ENCODE data around the gene WDR7.
A peak's percentile ranks its signal among the peaks of the same experiment; 100 is the strongest.

WDR7 gene

DNA sequence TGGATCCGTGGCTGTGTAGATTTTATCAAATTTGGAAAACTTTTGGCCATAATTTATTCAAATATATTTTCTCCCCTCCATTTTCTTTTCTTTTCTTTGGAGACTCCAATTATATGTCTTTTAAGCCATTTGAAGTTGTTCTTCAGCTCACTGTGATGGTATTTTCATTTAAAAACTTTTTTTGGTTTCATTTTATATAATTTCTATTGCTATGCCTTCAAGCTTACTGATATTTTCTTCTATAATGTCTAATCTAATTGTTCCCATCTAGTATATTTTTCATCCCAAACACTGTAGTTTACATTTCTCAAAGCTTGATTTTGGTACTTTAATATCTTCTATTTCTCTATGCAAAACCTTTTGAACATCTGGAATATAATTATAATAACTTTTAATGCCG, 72.5 kb downstream of the WDR7 start:
- DNase-seq = no peak

DNA sequence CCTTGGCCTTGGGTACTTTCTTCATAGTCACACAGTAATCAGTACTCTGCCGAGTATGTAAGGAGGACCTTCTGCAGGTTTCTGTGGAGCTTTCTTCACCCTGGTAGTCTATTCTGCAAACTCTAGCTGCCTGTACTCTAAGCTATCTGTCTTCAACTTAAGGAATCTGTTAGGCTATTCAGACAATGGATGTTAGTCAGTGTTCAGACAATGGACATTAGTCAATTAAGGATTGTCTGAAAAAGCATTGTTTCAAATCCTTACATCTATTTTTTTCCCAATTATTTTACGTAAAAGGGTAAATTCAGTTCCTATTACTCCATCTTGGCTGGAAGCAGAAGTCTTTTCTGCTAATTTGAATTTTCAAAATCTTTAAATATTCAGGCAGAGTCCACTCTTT, 75.7 kb downstream of the WDR7 start:
- no peak for DNase-seq

DNA sequence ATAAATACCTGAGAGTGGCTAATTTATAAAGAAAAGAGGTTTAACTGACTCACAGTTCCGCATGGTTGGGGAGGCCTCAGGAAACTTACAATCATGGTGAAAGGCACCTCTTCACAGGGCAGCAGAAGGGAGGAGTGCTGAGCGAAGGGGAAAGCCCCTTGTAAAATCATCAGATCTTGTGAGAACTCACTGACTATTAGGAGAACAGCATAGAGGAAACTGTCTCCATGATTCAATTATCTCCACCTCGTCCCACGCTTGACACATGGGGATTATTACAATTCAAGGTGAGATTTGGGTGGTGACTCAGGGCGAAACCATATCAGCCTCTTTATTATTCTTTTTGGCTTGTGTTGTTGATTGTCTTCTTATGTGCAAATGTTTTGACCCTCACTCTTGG, 76.2 kb downstream of the WDR7 start:
- peak in 1 of 4 experiments; percentile 3 for DNase-seq

DNA sequence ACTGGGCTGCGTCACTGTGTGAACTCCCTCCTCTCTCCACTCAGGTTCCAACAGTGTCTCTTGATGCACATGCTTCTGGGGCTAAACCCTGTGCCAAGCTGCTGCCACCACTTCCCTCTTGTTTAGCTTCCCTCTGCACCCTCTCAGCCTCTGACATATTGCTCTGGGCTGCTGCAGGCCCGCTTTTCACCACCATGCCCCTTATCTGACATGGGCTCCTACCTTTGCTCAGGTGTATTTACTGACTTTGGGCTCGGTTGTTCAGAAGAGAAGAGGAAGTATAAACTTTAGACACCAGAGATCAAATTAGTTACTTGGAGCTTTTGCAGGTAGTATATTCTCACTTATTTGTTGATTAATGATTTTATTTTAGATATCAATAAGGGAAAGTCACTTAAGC, 77.6 kb downstream of the WDR7 start:
- no peak for DNase-seq

DNA sequence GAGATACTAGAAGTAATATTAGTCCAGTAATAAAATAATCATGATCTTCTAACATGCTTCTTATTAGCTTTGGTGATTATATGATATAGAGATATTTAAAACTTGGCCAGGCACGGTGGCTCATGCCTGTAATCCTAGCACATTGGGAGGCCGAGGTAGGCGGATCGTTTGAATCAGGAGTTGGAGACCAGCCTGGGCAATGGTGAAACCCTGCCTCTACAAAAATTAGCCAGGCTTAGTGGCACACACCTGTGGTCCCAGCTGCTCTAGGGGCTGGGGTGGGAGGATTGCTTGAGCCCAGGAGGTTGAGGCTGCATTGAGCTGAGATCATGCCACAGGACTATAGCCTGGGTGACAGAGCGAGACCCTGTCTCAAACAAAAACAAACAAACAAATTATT, 87.0 kb downstream of the WDR7 start:
- no peak for DNase-seq

DNA sequence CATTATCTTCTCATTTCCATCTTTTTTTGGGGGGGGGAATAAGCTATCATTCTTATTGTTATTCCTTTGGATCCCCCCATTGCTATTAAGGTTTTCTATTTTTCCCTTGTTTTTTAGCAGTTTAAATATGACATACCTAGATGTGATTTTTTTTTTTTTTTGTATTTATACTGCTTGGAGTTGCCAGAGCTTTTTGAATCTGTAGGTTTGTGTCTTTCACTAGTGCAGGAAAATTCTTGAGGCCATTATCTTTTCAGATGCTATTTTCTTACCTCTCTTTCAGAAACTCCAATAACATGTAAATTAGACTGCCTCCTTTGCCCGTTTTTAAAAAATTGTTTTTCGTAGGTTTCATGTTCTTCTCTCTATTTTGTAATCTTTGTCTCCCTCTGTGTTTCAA, 88.6 kb downstream of the WDR7 start:
- DNase-seq = no peak

DNA sequence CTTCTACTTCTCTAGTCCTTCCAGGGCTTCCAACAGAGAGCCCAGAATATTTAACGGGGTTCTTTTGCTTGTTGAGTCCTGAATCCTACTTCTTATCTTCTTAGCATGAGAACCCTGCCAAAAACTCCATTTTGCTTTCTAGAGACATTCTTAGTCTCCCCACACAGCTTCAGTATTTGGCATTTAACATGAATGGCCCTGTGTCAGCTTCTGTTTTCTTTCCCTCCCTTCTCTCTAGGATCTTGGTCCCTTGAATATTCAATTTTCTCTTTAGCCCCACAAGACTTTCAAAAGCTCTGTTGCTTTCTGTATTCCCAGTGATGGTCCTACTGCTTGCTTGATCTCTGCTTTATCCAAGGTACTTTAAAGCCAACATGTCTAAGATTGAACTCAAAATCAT, 89.5 kb downstream of the WDR7 start:
- no peak for DNase-seq

DNA sequence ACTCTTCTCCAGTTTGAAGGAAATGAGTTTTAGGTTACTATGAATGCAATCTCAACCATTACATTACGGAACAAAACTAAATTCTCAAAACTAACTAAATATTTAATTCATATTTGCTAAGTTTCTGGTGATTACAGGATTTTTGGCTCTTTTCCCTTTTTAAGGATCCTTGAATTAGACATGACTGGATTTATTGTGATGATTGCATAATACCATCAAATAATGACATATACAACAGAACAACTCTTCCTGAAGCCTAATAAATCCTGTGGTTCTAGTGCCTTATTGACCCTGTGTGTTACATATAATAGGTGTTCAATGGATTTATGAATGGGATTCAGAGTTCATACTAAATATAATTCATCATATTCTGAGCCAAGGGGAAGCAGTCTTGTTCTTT, 90.5 kb downstream of the WDR7 start:
- no peak for DNase-seq

DNA sequence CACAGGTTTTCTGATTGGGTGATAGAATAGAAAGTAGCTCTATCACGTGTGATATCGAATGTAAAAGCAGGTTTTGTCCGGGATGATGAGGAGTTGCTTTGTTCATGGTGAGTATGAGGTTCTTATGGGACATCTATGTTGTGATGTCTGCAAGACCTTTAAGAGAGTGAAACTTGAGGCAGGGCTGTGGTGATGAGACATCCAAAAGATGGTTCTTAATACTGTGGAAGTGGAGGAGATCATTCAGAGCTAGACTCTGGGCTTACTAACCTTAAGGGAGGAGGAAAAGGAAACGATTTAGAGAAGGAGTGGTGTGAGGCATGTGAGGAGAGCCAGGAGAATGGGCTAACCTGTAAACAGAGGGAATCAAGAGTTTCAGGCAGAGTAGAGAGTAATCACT, 92.0 kb downstream of the WDR7 start:
- no peak for DNase-seq

DNA sequence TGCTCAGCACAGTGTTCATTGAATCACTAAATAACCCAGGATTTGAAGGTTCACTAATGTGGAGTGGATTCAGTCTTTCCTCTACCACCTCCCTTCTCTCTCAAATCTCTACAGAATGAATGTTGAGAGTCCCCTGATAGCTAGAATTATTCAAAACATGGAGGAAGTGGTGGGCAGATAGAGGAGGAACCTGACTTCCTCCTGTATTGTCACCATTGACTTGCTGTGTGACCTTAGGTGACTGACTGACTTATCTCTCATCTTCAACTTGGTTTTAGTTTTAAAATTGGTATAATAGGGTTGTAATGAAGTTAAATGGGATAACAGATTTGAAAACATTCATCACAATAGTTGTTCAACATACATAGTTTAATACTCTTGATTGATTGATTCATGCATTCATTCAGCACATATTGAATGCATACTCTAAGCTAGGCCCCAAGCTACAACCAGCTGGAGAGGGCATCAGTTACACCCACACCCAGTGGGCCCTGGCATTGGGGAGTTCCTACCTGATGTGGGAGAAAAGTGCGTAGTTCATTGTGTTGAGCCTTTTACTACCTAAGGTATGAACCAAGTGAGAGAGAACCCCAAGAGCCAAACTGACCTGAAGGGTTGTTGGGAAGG, 96.0 kb downstream of the WDR7 start:
- no peak for DNase-seq

DNA sequence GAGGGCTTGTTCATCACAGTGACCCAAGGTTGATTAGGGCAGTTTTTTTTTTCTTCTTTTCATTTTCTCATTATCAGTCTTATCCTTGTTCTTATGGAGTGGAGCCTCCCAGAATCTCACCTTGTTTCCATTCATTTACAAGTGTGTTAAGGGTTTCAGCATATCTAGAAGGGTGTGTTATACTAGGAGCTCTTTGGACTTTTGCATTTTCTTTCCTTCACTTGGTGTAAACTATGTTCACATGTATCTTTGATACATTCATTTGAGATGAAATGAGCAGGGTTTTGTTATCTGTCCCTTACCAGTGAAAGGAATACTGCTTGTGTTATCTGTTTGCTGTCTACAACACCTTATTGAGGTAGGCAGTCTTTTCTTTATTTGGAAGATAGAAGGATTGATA, 96.7 kb downstream of the WDR7 start:
- DNase-seq = no peak

DNA sequence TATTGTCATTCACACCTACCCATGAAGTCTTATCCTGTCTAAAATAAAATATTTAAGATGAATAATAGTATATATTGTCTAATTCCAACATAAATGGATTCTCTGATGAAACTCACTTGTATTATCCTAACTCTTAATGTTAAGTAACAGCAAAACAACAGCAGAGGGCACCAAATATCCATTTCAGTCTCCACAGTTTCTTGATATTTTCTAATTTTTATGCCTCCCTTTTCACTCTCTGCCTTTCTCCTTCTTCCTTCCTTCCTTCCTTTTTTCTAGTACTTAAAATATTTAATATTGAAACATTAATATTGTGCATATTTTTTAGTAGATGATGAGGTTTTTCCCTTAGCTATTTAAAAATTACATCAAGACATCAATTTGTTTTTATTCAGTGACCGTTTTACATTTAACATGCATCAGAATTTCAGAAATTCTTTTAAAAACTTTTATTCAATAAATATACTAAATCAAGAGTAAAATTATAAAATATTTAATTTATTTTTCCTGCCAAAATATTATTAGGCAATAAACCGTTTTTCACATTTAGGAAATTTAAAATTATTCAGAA, 97.6 kb downstream of the WDR7 start:
- DNase-seq = no peak

DNA sequence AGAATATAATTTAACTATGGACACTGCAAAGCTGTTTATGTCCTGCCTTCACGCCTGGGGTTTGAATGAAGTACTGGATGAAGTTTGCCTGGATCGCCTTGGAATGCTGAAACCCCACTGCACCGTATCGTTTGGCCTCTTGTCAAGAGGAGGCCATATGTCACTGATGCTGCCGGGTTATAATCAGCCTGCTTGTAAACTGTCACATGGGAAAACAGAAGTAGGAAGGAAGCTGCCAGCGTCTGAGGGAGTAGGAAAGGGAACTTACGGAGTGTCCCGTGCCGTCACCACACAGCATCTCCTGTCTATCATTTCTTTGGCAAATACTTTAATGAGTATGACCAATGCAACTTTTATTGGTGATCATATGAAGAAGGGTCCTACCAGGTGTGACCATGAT, 105.8 kb downstream of the WDR7 start:
- DNase-seq = no peak

DNA sequence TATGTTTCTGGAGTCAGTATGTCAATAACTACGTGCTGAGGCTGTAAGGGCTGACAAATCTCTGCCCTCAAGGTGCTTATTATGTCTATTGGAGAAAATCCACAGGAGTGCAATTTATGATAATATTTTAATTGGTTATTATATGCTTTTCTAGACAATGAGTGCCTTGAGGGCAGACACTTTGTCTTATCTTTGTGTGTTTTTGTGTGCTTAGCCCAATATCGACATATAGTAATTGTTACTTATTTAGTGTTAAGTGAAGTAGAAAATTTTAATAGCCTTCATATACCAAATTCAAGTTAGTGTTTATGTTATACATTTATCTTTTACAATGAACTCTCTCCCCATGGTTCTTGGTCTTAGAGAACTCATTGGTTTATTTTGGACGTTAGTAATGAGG, 118.9 kb downstream of the WDR7 start:
- DNase-seq = no peak

DNA sequence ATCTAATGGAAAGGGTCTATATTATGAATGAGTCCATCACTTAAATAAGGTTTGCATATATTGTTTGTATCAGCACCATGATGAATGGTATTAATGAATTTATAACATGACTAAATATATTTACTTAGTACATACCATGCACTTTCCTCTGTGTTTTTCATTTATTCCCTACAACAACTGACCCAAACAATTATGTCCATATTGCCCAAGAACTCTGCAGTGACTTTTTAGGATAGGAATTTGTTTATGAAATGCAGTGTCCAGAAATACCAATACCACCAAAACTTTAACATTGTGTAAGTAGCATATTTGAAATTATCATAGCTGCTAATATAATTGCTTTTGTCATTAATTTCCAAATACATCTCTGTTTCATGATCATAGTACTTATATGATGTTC, 119.7 kb downstream of the WDR7 start:
- DNase-seq = no peak

DNA sequence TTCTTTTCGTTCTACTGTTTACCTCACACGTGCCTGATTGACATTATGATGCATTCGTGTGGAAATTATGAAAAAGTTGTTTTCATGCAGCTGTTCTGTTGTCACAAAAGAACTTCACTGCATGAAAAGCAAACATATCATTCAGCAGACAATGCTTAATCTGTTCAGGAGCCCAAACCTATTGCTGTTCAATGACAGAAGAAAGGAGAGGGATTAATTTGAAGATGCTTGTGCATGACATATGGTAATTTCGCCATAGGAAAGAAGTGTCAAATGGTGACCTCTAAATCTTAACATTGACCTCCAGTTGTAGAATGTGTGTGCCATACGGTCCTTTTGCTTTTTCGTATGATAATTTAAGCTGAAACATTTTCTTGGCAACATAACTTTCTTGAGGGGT, 124.5 kb downstream of the WDR7 start:
- DNase-seq = no peak

DNA sequence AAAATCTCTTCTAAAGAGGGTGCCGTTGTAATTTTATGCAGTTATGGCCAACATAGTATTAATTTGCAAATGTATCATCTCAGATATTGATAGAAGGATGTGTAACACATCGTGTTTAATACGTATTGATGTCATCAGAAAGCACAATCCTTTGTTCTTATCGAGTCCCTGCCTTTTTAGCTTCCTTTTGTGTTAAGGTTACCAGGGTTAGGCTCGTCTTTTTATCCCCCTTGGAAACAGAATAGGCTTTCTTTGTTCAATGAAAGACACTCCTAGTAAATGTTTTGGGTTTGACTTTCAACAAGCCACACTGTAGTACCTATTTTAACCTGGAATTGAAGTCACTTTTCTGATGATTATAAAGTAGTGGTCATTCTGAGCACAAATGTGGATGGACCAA, 136.2 kb downstream of the WDR7 start:
- no peak for DNase-seq

DNA sequence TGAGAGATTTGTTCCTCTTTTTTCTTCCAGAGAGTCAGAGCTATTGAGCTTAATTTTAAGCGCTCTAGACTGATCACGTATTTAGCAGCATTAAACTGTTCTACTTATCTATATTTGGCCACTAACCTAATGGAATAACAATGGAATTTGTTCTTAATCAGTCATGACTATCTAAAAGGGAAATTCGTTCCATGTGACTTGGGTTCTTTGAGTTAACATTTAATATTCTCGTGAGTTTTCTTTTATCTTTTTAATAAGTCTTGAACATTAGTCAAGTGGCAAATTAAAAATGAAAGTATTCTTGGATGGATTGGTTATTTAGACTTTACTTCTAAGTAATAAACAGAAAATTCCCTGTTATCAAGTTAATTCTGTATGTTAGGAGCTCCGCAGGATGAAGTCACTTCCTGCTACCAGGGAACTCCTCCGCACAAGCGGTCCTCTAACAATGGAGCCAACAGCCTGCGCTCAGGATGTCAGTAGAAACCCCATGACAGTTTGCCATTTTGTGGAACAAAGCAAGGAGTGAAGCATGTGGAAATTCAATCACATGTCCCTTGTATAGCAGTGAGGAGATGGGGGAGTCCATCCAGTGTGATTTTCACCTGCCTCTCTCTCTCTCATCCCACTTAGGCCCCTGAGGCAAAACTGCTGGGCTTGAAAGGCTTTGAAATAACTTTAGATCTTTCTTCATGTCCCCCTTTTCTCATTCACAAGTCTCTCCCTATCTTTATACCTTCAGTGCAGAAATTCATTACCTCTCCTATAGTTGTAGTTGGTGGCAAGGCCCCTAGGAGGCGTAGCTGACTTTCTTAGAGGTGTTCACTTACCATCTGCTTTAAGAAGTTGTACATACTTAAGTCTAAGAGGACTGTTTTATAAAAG, 138.1 kb downstream of the WDR7 start:
- DNase-seq = peak in 1 of 4 experiments; percentile 1

DNA sequence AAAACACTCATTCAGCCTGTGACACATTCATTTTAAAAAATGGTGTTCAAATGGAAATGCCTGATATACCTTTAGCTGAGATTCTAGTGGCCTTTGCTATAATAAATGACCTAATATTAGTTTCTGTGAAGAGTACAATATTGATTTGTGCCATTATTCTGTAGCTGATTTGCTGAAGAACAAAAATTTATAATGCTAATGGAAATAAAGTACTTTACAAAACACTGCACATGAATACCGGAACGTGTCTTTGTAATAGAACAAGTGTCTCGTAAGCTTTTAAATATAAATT, 138.7 kb downstream of the WDR7 start:
- DNase-seq = no peak

DNA sequence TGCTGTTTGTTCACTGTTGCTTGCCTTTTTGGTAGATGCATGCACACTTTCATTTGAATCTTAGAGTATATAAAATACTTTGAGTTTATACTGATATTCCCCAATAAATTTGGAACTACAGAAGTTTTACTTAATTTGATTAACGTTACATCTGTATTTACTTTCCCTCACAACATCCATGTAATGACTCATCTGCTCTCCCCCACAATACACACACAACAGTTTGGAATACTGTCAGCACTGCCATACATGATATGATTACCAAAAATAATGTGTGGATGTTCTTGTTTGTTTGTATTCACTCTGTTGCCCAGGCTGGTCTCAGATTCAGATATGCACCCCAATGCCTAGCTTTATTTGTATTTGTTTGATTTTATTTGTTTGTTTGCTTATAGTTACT, 144.2 kb downstream of the WDR7 start:
- no peak for DNase-seq

DNA sequence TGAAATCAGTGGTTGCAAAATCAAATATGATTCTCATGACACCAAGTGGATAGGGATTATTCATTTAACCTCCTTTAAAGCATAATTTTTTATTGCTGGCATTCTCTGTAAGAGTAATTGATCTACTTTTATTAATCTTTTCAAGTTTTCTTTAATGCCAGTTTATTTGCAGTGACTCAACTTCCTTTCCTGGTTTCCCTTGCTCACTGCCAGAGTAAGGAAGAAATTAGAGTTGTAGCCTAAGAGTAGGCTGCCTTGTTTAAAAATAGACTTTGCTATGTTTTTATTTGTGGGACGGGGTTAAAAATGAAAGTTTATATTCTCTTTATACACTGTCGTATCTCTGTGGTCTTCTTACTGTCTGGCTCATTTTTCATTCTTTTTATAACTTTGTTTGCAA, 148.6 kb downstream of the WDR7 start:
- no peak for DNase-seq

DNA sequence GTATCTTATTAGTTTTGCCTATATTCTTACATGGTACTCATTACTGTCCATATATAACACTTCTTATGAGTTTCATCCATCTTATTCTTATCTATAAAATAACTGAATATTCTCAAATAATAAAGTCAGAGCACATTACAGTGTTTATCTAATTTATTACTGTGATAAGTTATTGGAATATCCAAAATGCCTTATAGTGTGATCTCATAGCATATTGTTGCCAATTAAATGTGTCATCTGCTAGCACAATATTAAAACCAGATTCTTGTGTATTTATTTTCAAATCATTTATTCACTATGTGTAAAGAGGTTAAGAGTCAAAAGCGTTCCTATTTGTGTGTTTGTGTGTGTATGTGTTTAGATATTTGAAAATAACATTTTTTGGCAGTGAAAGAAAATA, 151.9 kb downstream of the WDR7 start:
- no peak for DNase-seq

DNA sequence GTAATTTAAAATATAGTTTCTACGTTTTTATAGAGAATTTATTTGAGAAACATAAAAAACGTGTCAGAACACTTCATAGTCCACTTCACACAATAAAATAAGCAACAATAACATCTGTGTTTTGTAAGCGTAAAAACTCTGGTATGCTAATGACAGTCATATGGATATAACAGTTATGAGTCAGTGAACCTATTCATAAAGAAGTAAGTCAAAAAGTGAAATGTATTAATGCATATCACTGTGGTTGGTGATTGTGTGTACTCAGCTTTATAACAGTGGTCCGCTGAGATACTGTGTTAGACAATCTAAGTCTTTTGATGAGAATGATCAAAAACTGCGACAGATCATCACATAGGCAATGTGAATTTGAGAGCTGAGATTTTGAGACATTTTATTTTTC, 153.2 kb downstream of the WDR7 start:
- DNase-seq = no peak

DNA sequence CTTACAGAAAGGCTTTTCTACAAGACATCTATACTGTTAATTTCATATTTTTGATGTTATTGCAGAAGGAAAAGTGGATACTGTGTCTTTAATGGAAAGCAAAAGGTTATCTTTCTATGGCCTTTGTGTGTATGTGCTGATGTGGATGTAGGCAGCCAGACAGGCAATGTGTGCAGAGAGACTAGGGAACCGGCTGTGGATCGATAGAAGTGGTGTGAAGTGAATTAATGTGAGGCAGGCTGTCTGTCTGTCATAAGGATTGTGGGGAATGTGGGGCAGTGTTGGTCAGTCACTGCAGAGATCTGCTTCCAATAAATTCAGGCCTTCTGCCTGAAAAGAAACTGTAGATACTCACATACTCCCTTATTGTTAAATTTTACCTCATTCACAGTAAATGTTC, 156.7 kb downstream of the WDR7 start:
- DNase-seq = no peak

DNA sequence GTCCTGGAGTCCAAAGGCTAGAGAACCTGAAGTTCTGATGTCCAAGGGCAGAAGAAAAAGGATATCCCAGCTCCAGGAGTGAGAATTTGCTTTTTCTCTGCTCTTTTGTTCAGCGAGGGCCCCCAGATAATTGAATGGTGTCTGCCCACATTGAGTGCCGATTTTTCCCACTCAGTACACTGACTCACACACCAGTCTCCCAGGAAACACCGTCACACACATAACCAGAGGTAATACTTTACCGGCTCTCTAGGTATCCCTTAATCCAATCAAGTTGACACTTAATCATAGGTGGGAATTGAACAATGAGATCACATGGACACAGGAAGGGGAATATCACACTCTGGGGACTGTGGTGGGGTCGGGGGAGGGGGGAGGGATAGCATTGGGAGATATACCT, 161.5 kb downstream of the WDR7 start:
- no peak for DNase-seq
